Activated CD8-positive, alpha-beta T cell treated with anti-CD3 and anti-CD28 coated beads for 36 hours (primary cell): ENCODE measurements around the gene MEI4. TPM values are rescaled to one million over a fixed set of nuclear protein-coding genes. Genes with fewer than 3 reads are reported as not detected.

Source experiments
- ATAC-seq: fragments of 200-7000 bp; cut with Tn5 transposase; one replicate; pipeline ENCODE4 v1.10.0; 2021; ENCODE audit warnings: mild to moderate bottlenecking, moderate library complexity
- CTCF ChIA-PET: fragments of 350-600 bp; sonication (Branson Sonifier 250); formaldehyde crosslinking; loops from one replicate; lab custom pipeline; 2021; ENCODE audit warnings: antibody characterized with exemption; lab: Charles Lee
- POLR2A ChIA-PET: fragments of 350-600 bp; sonication (Branson Sonifier 250); formaldehyde crosslinking; loops from one replicate; lab custom pipeline; 2021; ENCODE audit warnings: antibody characterized with exemption; lab: Charles Lee
- DNase-seq: peaks from one replicate; pipeline ENCODE4 v3.0.0-alpha.2; 2020
- H3K27ac Mint-ChIP-seq: one replicate; pipeline ENCODE4 v1.8.0; 2021; ENCODE audit warnings: mild to moderate bottlenecking, mixed read lengths
- H3K27me3 Mint-ChIP-seq: one replicate; pipeline ENCODE4 v1.8.0; 2021; ENCODE audit warnings: mixed read lengths
- H3K36me3 Mint-ChIP-seq: one replicate; pipeline ENCODE4 v1.8.0; 2021; ENCODE audit warnings: low read depth, mixed read lengths
- H3K4me1 Mint-ChIP-seq: one replicate; pipeline ENCODE4 v1.8.0; 2021; ENCODE audit warnings: low read depth, mixed read lengths
- H3K4me3 Mint-ChIP-seq: one replicate; pipeline ENCODE4 v1.8.0; 2021; ENCODE audit warnings: mild to moderate bottlenecking, moderate library complexity, mixed read lengths
- H3K9me3 Mint-ChIP-seq: one replicate; pipeline ENCODE4 v1.8.0; 2021; ENCODE audit warnings: mixed read lengths
- intact Hi-C: fragments of 100-400 bp; cut with micrococcal nuclease; formaldehyde crosslinking; loops from one replicate; pipeline ENCODE4 v1.10.0; 2022
- total RNA-seq, 2 experiments: library from RNA; stranded (reverse); gene quantifications; one replicate each; pipeline ENCODE4 v1.2.3, GENCODE V29; 2021
- TF ChIP-seq, protein P1 (sequence below): fragments of 200-600 bp; IDR thresholded peaks from one replicate; pipeline ENCODE4 v1.8.0; 2022; ENCODE audit warnings: antibody characterized with exemption, mild to moderate bottlenecking

Gene MEI4
- total RNA-seq, 2 experiments from 2014 or later, result not detected

DNA sequence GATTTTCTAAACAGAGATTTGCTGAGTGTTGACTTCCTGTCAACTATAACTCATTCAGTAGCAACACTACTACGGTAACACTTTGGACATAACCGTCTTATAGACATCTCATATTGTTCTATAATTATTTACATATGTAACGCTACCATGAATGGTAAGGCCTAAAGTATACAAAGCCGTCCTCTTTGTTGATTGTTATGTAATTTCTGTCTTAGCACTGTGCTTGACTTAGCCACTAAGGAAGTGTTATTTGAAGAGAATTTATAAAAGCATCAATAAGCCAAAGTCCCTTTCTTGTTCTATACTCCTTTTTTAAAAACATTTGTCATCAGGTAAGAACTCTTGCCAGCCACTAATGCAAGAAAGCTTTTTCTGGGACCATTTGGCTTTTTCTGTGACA lies 240.6 kb downstream of the MEI4 start:
- Mint-ChIP-seq H3K4me3 (no peak overlapping the region), H3K27ac (no peak overlapping the region), H3K36me3 (no peaks in the 10 kb centered on the region), H3K9me3 (peaks cover 11% of the 10 kb centered on the region), H3K27me3 (no peaks in the 10 kb centered on the region), H3K4me1 (no peaks in the 10 kb centered on the region)
- DNase-seq (no peak), ATAC-seq (no peak)
- ChIA-PET CTCF (no interaction called here), POLR2A (no interaction called here)
- TF ChIP-seq, protein P1, sequence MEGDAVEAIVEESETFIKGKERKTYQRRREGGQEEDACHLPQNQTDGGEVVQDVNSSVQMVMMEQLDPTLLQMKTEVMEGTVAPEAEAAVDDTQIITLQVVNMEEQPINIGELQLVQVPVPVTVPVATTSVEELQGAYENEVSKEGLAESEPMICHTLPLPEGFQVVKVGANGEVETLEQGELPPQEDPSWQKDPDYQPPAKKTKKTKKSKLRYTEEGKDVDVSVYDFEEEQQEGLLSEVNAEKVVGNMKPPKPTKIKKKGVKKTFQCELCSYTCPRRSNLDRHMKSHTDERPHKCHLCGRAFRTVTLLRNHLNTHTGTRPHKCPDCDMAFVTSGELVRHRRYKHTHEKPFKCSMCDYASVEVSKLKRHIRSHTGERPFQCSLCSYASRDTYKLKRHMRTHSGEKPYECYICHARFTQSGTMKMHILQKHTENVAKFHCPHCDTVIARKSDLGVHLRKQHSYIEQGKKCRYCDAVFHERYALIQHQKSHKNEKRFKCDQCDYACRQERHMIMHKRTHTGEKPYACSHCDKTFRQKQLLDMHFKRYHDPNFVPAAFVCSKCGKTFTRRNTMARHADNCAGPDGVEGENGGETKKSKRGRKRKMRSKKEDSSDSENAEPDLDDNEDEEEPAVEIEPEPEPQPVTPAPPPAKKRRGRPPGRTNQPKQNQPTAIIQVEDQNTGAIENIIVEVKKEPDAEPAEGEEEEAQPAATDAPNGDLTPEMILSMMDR, result no peak
- intact Hi-C loops, result no loop called here

DNA sequence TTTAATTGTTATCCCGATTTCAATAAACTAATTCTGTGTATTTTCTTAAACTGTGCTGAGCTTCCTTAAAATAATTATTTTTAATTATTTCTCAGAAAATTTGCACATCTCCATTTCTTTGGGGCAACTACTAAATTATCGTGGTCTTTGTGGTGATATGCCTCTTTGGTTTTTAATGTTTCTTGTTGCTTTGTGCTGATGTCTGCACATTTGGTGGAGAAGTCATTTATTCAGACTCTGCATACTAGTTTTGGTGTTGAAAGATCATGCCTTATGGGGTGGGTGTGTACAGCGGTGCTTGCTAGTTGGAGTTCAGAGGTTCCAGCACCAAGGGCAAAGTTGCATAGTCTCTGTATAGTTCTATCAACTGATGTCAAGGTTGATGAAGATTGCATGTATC lies 253.2 kb downstream of the MEI4 start:
- CTCF ChIA-PET, result no interaction called here
- no peaks in the 10 kb centered on the region for H3K36me3 Mint-ChIP-seq
- peaks cover 28% of the 10 kb centered on the region for H3K9me3 Mint-ChIP-seq
- intact Hi-C loops, result no loop called here
- no peak overlapping the region for H3K27ac Mint-ChIP-seq
- no peak for DNase-seq
- ATAC-seq, result no peak
- POLR2A ChIA-PET, result no interaction called here
- no peak overlapping the region for H3K4me3 Mint-ChIP-seq
- TF ChIP-seq, protein P1, result no peak
- no peaks in the 10 kb centered on the region for H3K27me3 Mint-ChIP-seq
- no peaks in the 10 kb centered on the region for H3K4me1 Mint-ChIP-seq

DNA sequence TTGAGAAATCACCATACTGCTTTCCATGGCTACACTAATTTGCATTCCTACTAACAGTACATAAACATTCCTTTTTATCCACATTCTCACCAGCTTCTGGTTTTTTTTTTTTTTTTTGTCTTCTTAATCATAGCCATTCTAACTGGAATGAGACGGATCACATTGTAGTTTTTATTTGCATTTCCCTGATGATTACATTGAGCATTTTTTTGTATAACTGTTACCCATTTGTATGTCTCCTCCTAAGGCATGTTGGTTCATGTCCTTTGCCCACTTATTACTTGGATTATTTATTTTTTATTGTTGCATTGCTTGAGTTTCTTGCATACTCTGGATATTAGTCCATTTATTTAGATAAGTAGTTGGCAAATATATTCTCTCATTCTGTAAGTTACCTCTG lies 258.0 kb downstream of the MEI4 start:
- TF ChIP-seq, protein P1, result no peak
- DNase-seq (no peak), ATAC-seq (no peak)
- Mint-ChIP-seq H3K4me3 (no peak overlapping the region), H3K27me3 (no peaks in the 10 kb centered on the region), H3K4me1 (no peaks in the 10 kb centered on the region), H3K27ac (no peak overlapping the region), H3K36me3 (no peaks in the 10 kb centered on the region), H3K9me3 (peaks cover 23% of the 10 kb centered on the region)
- intact Hi-C loops, result no loop called here
- ChIA-PET CTCF (no interaction called here), POLR2A (no interaction called here)

DNA sequence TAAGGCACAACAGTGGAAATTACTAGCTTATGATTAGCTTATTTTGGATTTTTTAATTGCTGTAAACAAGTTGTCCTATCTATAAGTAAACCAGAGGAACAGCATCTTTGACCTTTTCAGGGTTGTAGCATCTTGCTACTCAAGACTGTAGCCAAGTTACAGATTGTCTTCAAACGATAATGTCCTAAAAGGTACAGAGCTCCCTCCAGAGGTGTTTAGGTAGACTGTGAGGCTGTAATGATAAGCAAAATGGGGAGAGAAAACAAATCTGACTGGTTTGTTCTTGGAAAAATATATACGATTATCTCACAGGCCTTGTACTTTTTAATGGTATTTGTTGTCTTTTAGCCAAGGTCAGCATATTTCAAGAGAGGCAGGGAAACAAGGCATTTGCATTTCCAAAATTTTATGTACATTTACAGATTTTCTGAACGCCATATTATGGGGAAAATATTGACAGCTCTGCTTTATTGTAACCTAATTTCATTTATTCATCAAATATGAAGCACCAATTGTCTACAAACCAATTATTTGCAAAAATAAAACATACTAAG lies 273.4 kb downstream of the MEI4 start:
- H3K27me3 Mint-ChIP-seq, result no peaks in the 10 kb centered on the region
- H3K27ac Mint-ChIP-seq, result no peak overlapping the region
- H3K36me3 Mint-ChIP-seq, result no peaks in the 10 kb centered on the region
- ChIA-PET POLR2A (no interaction called here), CTCF (no interaction called here)
- ATAC-seq (no peak), DNase-seq (no peak)
- TF ChIP-seq, protein P1, result no peak
- intact Hi-C loops, result no loop called here
- peaks cover 1% of the 10 kb centered on the region for H3K9me3 Mint-ChIP-seq
- H3K4me3 Mint-ChIP-seq, result no peak overlapping the region
- H3K4me1 Mint-ChIP-seq, result no peaks in the 10 kb centered on the region

DNA sequence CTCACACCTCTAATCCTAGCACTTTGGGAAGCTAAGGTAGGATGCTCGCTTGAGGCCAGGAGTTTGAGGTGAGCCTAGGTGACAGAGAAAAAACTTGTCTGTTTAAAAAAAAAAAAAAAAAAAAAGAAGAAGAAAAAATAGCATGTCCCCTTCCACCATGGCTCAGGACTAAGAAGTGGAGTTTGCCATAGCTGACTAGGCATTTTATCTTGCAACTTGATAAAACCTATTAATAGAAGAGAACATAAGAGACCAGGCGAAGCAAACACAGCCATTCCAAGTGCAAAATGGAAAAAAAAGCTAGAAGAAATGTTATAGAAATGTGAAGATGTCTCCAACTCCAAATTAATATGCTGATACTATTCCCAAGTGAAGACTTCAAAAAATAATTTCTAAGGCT lies 277.5 kb downstream of the MEI4 start:
- POLR2A ChIA-PET, result no interaction called here
- H3K9me3 Mint-ChIP-seq, result peaks cover 9% of the 10 kb centered on the region

More for the DNA sequence above, 277.5 kb downstream of the MEI4 start:
- Mint-ChIP-seq H3K36me3 (no peaks in the 10 kb centered on the region), H3K27me3 (no peaks in the 10 kb centered on the region), H3K4me3 (no peak overlapping the region), H3K27ac (no peak overlapping the region), H3K4me1 (no peaks in the 10 kb centered on the region)
- TF ChIP-seq, protein P1, result no peak
- DNase-seq (no peak), ATAC-seq (no peak)
- CTCF ChIA-PET, result no interaction called here
- intact Hi-C loops, result no loop called here
